Measurements from ENCODE around the gene HACD4. TPM values are rescaled to one million over a fixed set of nuclear protein-coding genes. Genes with fewer than 3 reads are reported as not detected.

Gene HACD4
- total and polyA plus RNA-seq, 8 donors: 6.3 to 12.2 (median 9.9) TPM

DNA sequence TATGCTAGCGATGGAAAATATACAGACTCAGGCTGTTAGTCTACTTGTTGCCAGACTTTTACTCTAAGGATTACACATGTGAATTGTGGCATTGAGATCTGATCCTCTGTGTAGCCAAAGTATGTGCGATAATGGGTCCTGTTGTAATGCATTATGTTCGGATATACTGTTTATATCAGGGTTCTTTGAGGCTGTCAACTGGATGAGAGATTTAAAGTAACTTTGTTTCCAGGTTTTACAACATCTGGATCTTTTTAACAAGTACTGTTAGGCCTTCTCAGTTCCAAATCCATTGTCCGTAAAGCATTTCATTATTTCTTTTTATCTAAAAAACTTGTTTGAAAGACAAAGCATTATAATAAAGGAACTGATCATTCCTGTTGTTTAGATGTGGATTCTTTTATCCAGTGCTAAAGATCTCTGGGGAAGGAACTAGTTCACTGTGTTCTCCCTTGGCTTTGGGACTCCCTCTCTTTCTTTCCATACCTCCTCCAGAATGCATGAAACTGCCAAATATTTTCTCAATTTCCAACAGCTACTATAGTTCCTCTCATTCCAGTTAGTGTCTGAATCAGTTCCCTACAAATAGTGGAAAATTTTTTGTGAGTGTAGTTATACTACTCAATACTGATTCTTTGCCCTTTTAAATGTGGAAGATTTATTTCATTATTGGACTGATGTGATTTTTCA, 68.8 kb downstream of the HACD4 start:
- Histone ChIP-seq H3K9me3 (no peaks in the 10 kb centered on the region), H3K27ac (no peak overlapping the region), H3K4me3 (no peak overlapping the region), H3K27me3 (no peaks in the 10 kb centered on the region), H3K36me3 (no peaks in the 10 kb centered on the region), H3K4me1 (no peaks in the 10 kb centered on the region)
- ATAC-seq (no peak), DNase-seq (no peak)
- TF ChIP-seq, protein P1, sequence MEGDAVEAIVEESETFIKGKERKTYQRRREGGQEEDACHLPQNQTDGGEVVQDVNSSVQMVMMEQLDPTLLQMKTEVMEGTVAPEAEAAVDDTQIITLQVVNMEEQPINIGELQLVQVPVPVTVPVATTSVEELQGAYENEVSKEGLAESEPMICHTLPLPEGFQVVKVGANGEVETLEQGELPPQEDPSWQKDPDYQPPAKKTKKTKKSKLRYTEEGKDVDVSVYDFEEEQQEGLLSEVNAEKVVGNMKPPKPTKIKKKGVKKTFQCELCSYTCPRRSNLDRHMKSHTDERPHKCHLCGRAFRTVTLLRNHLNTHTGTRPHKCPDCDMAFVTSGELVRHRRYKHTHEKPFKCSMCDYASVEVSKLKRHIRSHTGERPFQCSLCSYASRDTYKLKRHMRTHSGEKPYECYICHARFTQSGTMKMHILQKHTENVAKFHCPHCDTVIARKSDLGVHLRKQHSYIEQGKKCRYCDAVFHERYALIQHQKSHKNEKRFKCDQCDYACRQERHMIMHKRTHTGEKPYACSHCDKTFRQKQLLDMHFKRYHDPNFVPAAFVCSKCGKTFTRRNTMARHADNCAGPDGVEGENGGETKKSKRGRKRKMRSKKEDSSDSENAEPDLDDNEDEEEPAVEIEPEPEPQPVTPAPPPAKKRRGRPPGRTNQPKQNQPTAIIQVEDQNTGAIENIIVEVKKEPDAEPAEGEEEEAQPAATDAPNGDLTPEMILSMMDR (IDR thresholded peaks at IDR 0.05): no peak
- intact Hi-C loops (cut with DNase I): no loop called here

DNA sequence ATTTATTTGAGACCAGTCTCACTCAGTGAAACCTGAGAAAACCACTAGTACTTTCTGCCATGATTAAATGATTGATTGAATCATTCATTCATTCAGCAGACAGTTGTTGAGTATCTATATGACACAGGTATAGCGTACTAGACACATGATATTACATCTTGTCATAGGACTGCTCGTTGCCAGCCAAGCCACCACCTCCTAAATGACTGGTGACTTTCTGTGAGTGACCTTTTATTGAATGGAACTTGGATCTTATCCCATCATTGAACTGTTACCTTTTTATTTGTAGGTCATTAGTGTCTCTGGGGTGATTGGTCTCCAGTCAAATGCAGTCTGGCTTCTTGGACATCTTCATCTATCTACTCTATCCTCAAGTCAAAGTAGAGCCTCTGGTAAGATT, 80.7 kb downstream of the HACD4 start:
- H3K4me1 ChIP-seq: no peaks in the 10 kb centered on the region
- H3K27ac ChIP-seq: no peak overlapping the region
- intact Hi-C loops (cut with DNase I): no loop called here
- ATAC-seq (no peak), DNase-seq (no peak)
- no peaks in the 10 kb centered on the region for H3K9me3 ChIP-seq
- peaks cover 0 to 22% of the 10 kb centered on the region in 2 donors for H3K36me3 ChIP-seq
- TF ChIP-seq, protein P1 (IDR thresholded peaks at IDR 0.05): no peak
- H3K4me3 ChIP-seq: no peak overlapping the region
- no peaks in the 10 kb centered on the region for H3K27me3 ChIP-seq

Other genes with a start within 250 kb of the HACD4 start
- not detected for gene IFNB1, start 46.3 kb upstream of the HACD4 start, total RNA-seq
- not detected for gene IFNB1, start 46.3 kb upstream of the HACD4 start, polyA plus RNA-seq (ENCODE audit: insufficient read length in 6 of 6)
- not detected for gene IFNW1, start 110.2 kb upstream of the HACD4 start, total RNA-seq
- gene IFNW1, start 110.2 kb upstream of the HACD4 start, polyA plus RNA-seq (ENCODE audit: insufficient read length in 6 of 6): under 1 TPM in 3 of 6 donors, not detected in 3; 0.07 to 0.15 (median 0.09) TPM
- gene IFNA21, start 135.0 kb upstream of the HACD4 start, total RNA-seq: not detected
- gene IFNA21, start 135.0 kb upstream of the HACD4 start, polyA plus RNA-seq (ENCODE audit: insufficient read length in 6 of 6): not detected
- gene IFNA4, start 155.9 kb upstream of the HACD4 start, total RNA-seq: not detected
- gene IFNA4, start 155.9 kb upstream of the HACD4 start, polyA plus RNA-seq (ENCODE audit: insufficient read length in 6 of 6): not detected
- gene IFNA7, start 170.6 kb upstream of the HACD4 start, total RNA-seq: not detected
- gene IFNA7, start 170.6 kb upstream of the HACD4 start, polyA plus RNA-seq (ENCODE audit: insufficient read length in 6 of 6): not detected
- gene IFNA10, start 175.5 kb upstream of the HACD4 start, total RNA-seq: not detected
- not detected for gene IFNA10, start 175.5 kb upstream of the HACD4 start, polyA plus RNA-seq (ENCODE audit: insufficient read length in 6 of 6)
- not detected for gene IFNA16, start 185.7 kb upstream of the HACD4 start, total RNA-seq
- gene IFNA16, start 185.7 kb upstream of the HACD4 start, polyA plus RNA-seq (ENCODE audit: insufficient read length in 6 of 6): not detected
- not detected for gene IFNA17, start 196.6 kb upstream of the HACD4 start, total RNA-seq
- gene IFNA17, start 196.6 kb upstream of the HACD4 start, polyA plus RNA-seq (ENCODE audit: insufficient read length in 6 of 6): not detected
- not detected for gene IFNA14, start 208.4 kb upstream of the HACD4 start, total RNA-seq
- gene IFNA14, start 208.4 kb upstream of the HACD4 start, polyA plus RNA-seq (ENCODE audit: insufficient read length in 6 of 6): not detected